GM12878 (cell line): ENCODE data around the gene RSPH4A. TPM values are rescaled to one million over a fixed set of nuclear protein-coding genes. Genes with fewer than 3 reads are reported as not detected.
A peak's percentile ranks its signal among the peaks of the same experiment; 100 is the strongest.

Experiments used
- ATF7 ChIP-seq: fragments of 450-650 bp; IDR thresholded peaks from 2 replicates; pipeline ENCODE4 v1.6.1; 2016; ENCODE audit warnings: low read depth, mild to moderate bottlenecking
- CBX5 ChIP-seq: sonication (generic); IDR thresholded peaks from 2 replicates; pipeline ENCODE4 v1.6.1; 2016; ENCODE audit warnings: low read depth, moderate library complexity, mild to moderate bottlenecking, inconsistent platforms
- CHD1 ChIP-seq: IDR thresholded peaks from 2 replicates; pipeline ENCODE4 v1.6.1; 2012; ENCODE audit warnings: low read depth, low read length, improper control_type of control experiment
- CHD2 ChIP-seq: IDR thresholded peaks from 2 replicates; pipeline ENCODE4 v1.6.1; 2011; ENCODE audit warnings: low read depth, low read length, improper control_type of control experiment, borderline replicate concordance
- CHD4 ChIP-seq: fragments of 200-600 bp; sonication (generic); IDR thresholded peaks from 2 replicates; pipeline ENCODE4 v1.6.1; 2016; ENCODE audit warnings: mild to moderate bottlenecking
- CTCF ChIP-seq, 3 experiments: IDR thresholded peaks in 2 of 3; conservative IDR thresholded peaks in 1 of 3; 2 replicates each; pipeline ENCODE4 v1.5.1; 2011; ENCODE audit warnings: low read depth in 3 of 3, low read length in 3 of 3, mild to moderate bottlenecking in 3 of 3, control low read depth in 2 of 3, moderate library complexity in 2 of 3, inconsistent platforms in 1 of 3, mixed read lengths in 1 of 3; ENCODE audit not compliant: control insufficient read depth in 2 of 3, insufficient read depth in 1 of 3; ENCODE audit errors: extremely low read depth in 1 of 3
- HSF1 ChIP-seq: fragments of 150-350 bp; IDR thresholded peaks from 2 replicates; pipeline ENCODE4 v1.6.1; 2014; ENCODE audit warnings: mild to moderate bottlenecking, low read depth, low read length
- KDM1A ChIP-seq: fragments of 200-600 bp; sonication (generic); IDR thresholded peaks from 2 replicates; pipeline ENCODE4 v1.6.1; 2016; ENCODE audit warnings: borderline replicate concordance
- MYB ChIP-seq: fragments of 150-350 bp; IDR thresholded peaks from 2 replicates; pipeline ENCODE4 v1.6.1; 2014; ENCODE audit warnings: mild to moderate bottlenecking, low read depth, low read length, borderline replicate concordance
- NR2F1 ChIP-seq: fragments of 450-650 bp; conservative IDR thresholded peaks from 2 replicates; pipeline ENCODE4 v1.6.1; 2017; ENCODE audit warnings: mild to moderate bottlenecking
- PKNOX1 ChIP-seq: fragments of 450-650 bp; IDR thresholded peaks from 2 replicates; pipeline ENCODE4 v1.6.1; 2016; ENCODE audit warnings: mild to moderate bottlenecking
- POLR2A ChIP-seq: IDR thresholded peaks from 2 replicates; pipeline ENCODE4 v1.6.1; 2011; ENCODE audit warnings: low read depth, mild to moderate bottlenecking, low read length
- RBBP5 ChIP-seq: fragments of 200-600 bp; sonication (generic); conservative IDR thresholded peaks from 2 replicates; pipeline ENCODE4 v1.6.1; 2016
- STAT3 ChIP-seq: IDR thresholded peaks from 2 replicates; pipeline ENCODE4 v1.6.1; 2011; ENCODE audit warnings: low read depth, low read length, improper control_type of control experiment
- YY1 ChIP-seq: IDR thresholded peaks from 2 replicates; pipeline ENCODE4 v1.6.1; 2011; ENCODE audit warnings: low read depth, mild to moderate bottlenecking, low read length
- ZBTB11 ChIP-seq: fragments of 450-650 bp; formaldehyde crosslinking; IDR thresholded peaks from 2 replicates; pipeline ENCODE4 v1.5.0; 2022; ENCODE audit warnings: mild to moderate bottlenecking, missing genetic modification characterization
- ZBTB40 ChIP-seq: fragments of 450-650 bp; IDR thresholded peaks from 2 replicates; pipeline ENCODE4 v1.6.1; 2016; ENCODE audit warnings: mild to moderate bottlenecking, moderate library complexity, borderline replicate concordance
- ZSCAN29 ChIP-seq: fragments of 450-650 bp; IDR thresholded peaks from 2 replicates; pipeline ENCODE4 v1.6.1; 2017; ENCODE audit warnings: mild to moderate bottlenecking, moderate library complexity
- polyA plus RNA-seq, 11 experiments: library from polyadenylated mRNA; depleted of rRNA in 4 of 11; unstranded in 6 of 11; stranded (reverse) in 5 of 11; fragments of >200 nt; fragmentation: Nextera tagmentation in 4 of 11; fragmentation: Illumina TruSeq in 1 of 11; extraction: Ambion mirVana in 4 of 11; extraction: Trizol in 1 of 11; gene quantifications; 1 replicate in 1 of 11; 2 replicates in 10 of 11; pipeline versions ENCODE4 v1.2.1 to v1.2.3, GENCODE V29; 2011 to 2016; ENCODE audit warnings: inconsistent platforms in 2 of 11, missing spikeins in 2 of 11, low read depth in 1 of 11
- total RNA-seq, 4 experiments: library from RNA; depleted of rRNA in 3 of 4; stranded (reverse); fragments of >200 nt in 3 of 4; fragmentation: Illumina TruSeq in 1 of 4; extraction: Trizol in 1 of 4; gene quantifications; 2 replicates each; pipeline versions ENCODE4 v1.2.1 to v1.2.3, GENCODE V29; 2013 to 2021

RSPH4A gene
- total and polyA plus RNA-seq, 10 of the 15 experiments (the other 5 are each of a cell fraction or from before 2014, with no cell fraction given), result 0.07 to 0.28 (median 0.21) TPM; not detected in 1

- TF ChIP-seq ZBTB40, result no peak
- TF ChIP-seq POLR2A, result no peak
- TF ChIP-seq NR2F1, result 0 out of 2 replicates have a peak, but pooled peaks have one; percentile 33
- TF ChIP-seq CHD4, result no peak
- TF ChIP-seq PKNOX1, result peak; percentile 68
- no peak for TF ChIP-seq CHD1
- TF ChIP-seq CBX5, result no peak
- peak; percentile 90 for TF ChIP-seq ATF7
- no peak for TF ChIP-seq YY1
- no peak for TF ChIP-seq ZBTB11 (CRISPR knock-in tag)
- no peak for TF ChIP-seq KDM1A
- no peak for TF ChIP-seq CHD2
- no peak for TF ChIP-seq HSF1
- TF ChIP-seq STAT3, result no peak
- no peak for TF ChIP-seq ZSCAN29
- no peak for TF ChIP-seq CTCF (IDR thresholded peaks at IDR 0.05 in 2 of 3, conservative IDR thresholded peaks at IDR 0.05 in 1 of 3; ENCODE audit: control insufficient read depth in 2 of 3, extremely low read depth in 1 of 3, insufficient read depth in 1 of 3, low read depth in 3 of 3, low read length in 3 of 3)
- no peak for TF ChIP-seq MYB
- no peak for TF ChIP-seq RBBP5
Observed at GRCh38 chr6:116666869-116667268, 50.6 kb downstream of the RSPH4A start (continued).
